Dermis microvascular lymphatic vessel endothelial cell (primary cell): ENCODE data around the gene MEIOB. TPM values are rescaled to one million over a fixed set of nuclear protein-coding genes. Genes with fewer than 3 reads are reported as not detected.

Experiments
- DNase-seq, 2 donors: peaks; one replicate each; pipeline versions ENCODE4 v3.0.0 to v3.0.0-alpha.2; 2010; ENCODE audit warnings: low read depth in 2 of 2
- total RNA-seq: library from RNA; depleted of rRNA; stranded (reverse); fragments of >200 nt; gene quantifications from 2 replicates; pipeline ENCODE4 v1.2.1, GENCODE V29; 2014

Gene MEIOB
- total RNA-seq, 1 donor from 2014 or later, result not detected

DNA sequence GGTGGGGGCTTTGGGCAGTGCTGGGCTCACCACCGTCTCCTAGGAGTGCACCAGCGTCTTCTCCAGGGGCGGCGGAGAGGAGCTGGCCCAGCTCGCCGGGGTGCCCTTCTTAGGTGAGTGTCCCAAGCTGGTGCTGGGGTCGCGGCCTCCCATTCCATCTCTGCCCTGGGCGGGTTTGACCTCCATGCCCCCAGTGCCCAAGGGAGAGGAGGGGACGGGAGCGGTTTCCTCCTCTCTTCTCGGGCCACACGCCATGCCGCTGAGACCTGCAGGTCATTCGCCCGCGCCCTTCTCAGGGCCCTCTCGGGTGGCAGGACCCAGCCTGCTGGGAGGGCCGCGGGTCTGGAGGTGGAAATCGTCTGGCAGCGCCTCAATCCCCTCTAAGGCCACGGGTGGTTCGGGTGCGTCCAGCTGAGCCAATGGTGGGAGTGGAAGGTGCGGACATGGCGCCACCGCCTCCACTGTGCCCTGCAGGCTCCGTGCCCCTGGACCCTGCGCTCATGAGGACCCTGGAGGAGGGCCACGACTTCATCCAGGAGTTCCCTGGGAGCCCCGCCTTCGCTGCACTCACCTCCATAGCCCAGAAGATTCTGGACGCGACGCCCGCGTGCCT is 83.8 kb downstream of the MEIOB start:
- no peak for DNase-seq

- DNase-seq, result no peak
These were observed 84.5 kb downstream of the MEIOB start for GRCh38 chr16:1787322-1788094.

GRCh38 chr16:1787056-1787321 is 85.0 kb downstream of the MEIOB start:
- no peak for DNase-seq

- no peak for DNase-seq
These were observed 85.5 kb downstream of the MEIOB start for GRCh38 chr16:1786242-1787055.

DNA sequence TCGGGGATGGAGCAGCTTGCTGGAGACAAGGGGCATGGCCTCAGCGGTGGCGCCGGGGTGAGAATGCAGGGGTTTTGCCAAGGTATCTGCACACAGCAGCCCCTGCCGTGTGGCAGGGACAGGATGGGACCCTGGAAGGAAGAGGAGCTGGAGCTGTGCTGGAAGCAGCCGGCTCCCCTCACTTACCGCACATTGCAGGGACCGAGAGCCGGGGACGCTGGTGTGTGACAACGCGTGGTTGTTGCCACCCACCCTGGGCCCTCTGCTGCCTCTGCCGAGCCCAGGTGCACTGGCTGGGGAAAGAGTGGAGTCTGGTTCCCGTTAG is 86.2 kb downstream of the MEIOB start:
- no peak for DNase-seq

GRCh38 chr16:1784977-1785845 is 86.8 kb downstream of the MEIOB start:
- DNase-seq, result no peak

Other genes with a start within 250 kb of the MEIOB start
- 42.5 and 56.1 TPM in 2 replicates for gene JPT2, start 193.9 kb downstream of the MEIOB start, total RNA-seq
- 13.9 and 25.7 TPM in 2 replicates for gene MAPK8IP3, start 166.0 kb downstream of the MEIOB start, total RNA-seq
- 33.0 and 37.6 TPM in 2 replicates for gene NME3, start 100.6 kb downstream of the MEIOB start, total RNA-seq
- 2.6 and 4.6 TPM in 2 replicates for gene EME2, start 99.4 kb downstream of the MEIOB start, total RNA-seq
- gene MRPS34, start 99.0 kb downstream of the MEIOB start, total RNA-seq, result 48.1 and 58.2 TPM in 2 replicates
- 35.3 and 54.2 TPM in 2 replicates for gene SPSB3, start 89.6 kb downstream of the MEIOB start, total RNA-seq
- 58.9 and 76.7 TPM in 2 replicates for gene NUBP2, start 89.2 kb downstream of the MEIOB start, total RNA-seq
- not detected in 2 replicates for gene IGFALS, start 78.5 kb downstream of the MEIOB start, total RNA-seq
- 53.5 and 82.7 TPM in 2 replicates for gene HAGH, start 45.3 kb downstream of the MEIOB start, total RNA-seq
- gene FAHD1, start 45.0 kb downstream of the MEIOB start, total RNA-seq, result 72.3 and 84.5 TPM in 2 replicates
- not detected in 2 replicates for gene HS3ST6, start 46.3 kb upstream of the MEIOB start, total RNA-seq
- gene MSRB1, start 71.0 kb upstream of the MEIOB start, total RNA-seq, result 10.4 and 11.9 TPM in 2 replicates
- gene RPL3L, start 82.5 kb upstream of the MEIOB start, total RNA-seq, result not detected in 2 replicates
- gene NDUFB10, start 87.4 kb upstream of the MEIOB start, total RNA-seq, result 137 and 147 TPM in 2 replicates
- gene RPS2, start 92.7 kb upstream of the MEIOB start, total RNA-seq, result 2,692 and 2,867 TPM in 2 replicates
- not detected in 2 replicates for gene RNF151, start 94.7 kb upstream of the MEIOB start, total RNA-seq
- gene TBL3, start 99.9 kb upstream of the MEIOB start, total RNA-seq, result 31.7 and 41.5 TPM in 2 replicates
- 0.13 TPM in 1 of 2 replicates, not detected in the other for gene NOXO1, start 109.3 kb upstream of the MEIOB start, total RNA-seq
- gene GFER, start 112.0 kb upstream of the MEIOB start, total RNA-seq, result 9.7 and 10.3 TPM in 2 replicates
- 1.3 and 1.5 TPM in 2 replicates for gene SYNGR3, start 117.8 kb upstream of the MEIOB start, total RNA-seq
- 9.2 and 12.9 TPM in 2 replicates for gene ZNF598, start 137.7 kb upstream of the MEIOB start, total RNA-seq
- gene NPW, start 147.6 kb upstream of the MEIOB start, total RNA-seq, result 0.25 and 1.3 TPM in 2 replicates
- 48.5 and 64.6 TPM in 2 replicates for gene NHERF2, start 154.7 kb upstream of the MEIOB start, total RNA-seq
- gene NTHL1, start 175.7 kb upstream of the MEIOB start, total RNA-seq, result 22.4 and 39.3 TPM in 2 replicates
- gene TSC2, start 175.8 kb upstream of the MEIOB start, total RNA-seq, result 23.6 and 36.4 TPM in 2 replicates